Measurements from ENCODE around the gene CAMK2D. TPM values are rescaled to one million over a fixed set of nuclear protein-coding genes. Genes with fewer than 3 reads are reported as not detected.

The CAMK2D gene
- total RNA-seq, 1 experiment from 2014 or later, result 9.0 TPM

- Histone ChIP-seq H3K27ac (ENCODE audit: insufficient read length, low read depth, low read length) (no peak overlapping the region), H2AFZ (ENCODE audit: low read length) (no peak overlapping the region), H3K18ac (ENCODE audit: insufficient read length, low read depth, low read length) (no peak overlapping the region), H2BK15ac (ENCODE audit: low read depth, low read length) (no peak overlapping the region), H3K56ac (ENCODE audit: insufficient read length, low read depth, low read length) (no peak overlapping the region), H2BK120ac (ENCODE audit: low read depth, low read length, poor library complexity, severe bottlenecking) (no peak overlapping the region), H3K9ac (ENCODE audit: extremely low read depth, insufficient read length, low read length) (no peak overlapping the region), H3K27me3 (ENCODE audit: insufficient read depth, low read length) (no peaks in the 10 kb centered on the region), H3K79me2 (ENCODE audit: insufficient read depth, low read length) (no peaks in the 10 kb centered on the region), H3K9me3 (ENCODE audit: control insufficient read depth, low read depth, low read length) (no peaks in the 10 kb centered on the region), H2AK5ac (ENCODE audit: insufficient read length, low read length) (no peak overlapping the region), H4K91ac (ENCODE audit: insufficient read length, low read depth, low read length) (no peak overlapping the region), H2BK20ac (ENCODE audit: low read depth, low read length, poor library complexity, severe bottlenecking) (no peak overlapping the region), H3K4me2 (ENCODE audit: insufficient read depth, insufficient read length, low read length) (no peak overlapping the region), H4K20me1 (ENCODE audit: control insufficient read depth, insufficient read depth, insufficient read length) (no peaks in the 10 kb centered on the region), H3K23ac (ENCODE audit: insufficient read length, low read depth, low read length) (no peak overlapping the region), H4K8ac (replicated peaks; ENCODE audit: insufficient read length, low read depth, low read length) (no peak overlapping the region), H3K4ac (ENCODE audit: low read depth, low read length) (no peak overlapping the region), H3K14ac (ENCODE audit: insufficient read depth, low read length) (no peak overlapping the region), H3K4me1 (ENCODE audit: insufficient read depth, low read length) (no peaks in the 10 kb centered on the region), H3K79me1 (ENCODE audit: insufficient read depth, low read depth, low read length, poor library complexity, severe bottlenecking) (no peaks in the 10 kb centered on the region), H2BK12ac (ENCODE audit: insufficient read length, low read depth, low read length) (no peak overlapping the region), H3K23me2 (ENCODE audit: insufficient read length, low read depth, low read length, poor library complexity, severe bottlenecking) (no peaks in the 10 kb centered on the region), H3T11ph (ENCODE audit: low read length) (no peak overlapping the region), H2BK5ac (ENCODE audit: insufficient read length, low read length) (no peak overlapping the region), H4K5ac (ENCODE audit: insufficient read length, low read depth, low read length) (no peak overlapping the region)
- no peaks in the 10 kb centered on the region for H3K27me3 Mint-ChIP-seq (ENCODE audit: low read depth)
- H3K36me3 Mint-ChIP-seq (ENCODE audit: insufficient read depth in 1 of 3, low read depth in 3 of 3), result no peaks in the 10 kb centered on the region
- no peak overlapping the region for H3K4me3 Mint-ChIP-seq
- no peak for TF ChIP-seq CTCF (conservative IDR thresholded peaks at IDR 0.05)
- H3K4me1 Mint-ChIP-seq, result peaks cover 5% of the 10 kb centered on the region in 2 experiments; a peak in 2 of 4 replicates
- H3K27ac Mint-ChIP-seq, result no peak overlapping the region
- no peak for DNase-seq
- H3K9me3 Mint-ChIP-seq, result no peaks in the 10 kb centered on the region
Observed at GRCh38 chr4:113503691-113504090, 257.8 kb downstream of the CAMK2D start.
